Measurements from ENCODE around the gene MTCL1. TPM values are rescaled to one million over a fixed set of nuclear protein-coding genes. Genes with fewer than 3 reads are reported as not detected.

MTCL1 gene
- total RNA-seq, 1 donor from 2014 or later: 59.3 TPM

DNA sequence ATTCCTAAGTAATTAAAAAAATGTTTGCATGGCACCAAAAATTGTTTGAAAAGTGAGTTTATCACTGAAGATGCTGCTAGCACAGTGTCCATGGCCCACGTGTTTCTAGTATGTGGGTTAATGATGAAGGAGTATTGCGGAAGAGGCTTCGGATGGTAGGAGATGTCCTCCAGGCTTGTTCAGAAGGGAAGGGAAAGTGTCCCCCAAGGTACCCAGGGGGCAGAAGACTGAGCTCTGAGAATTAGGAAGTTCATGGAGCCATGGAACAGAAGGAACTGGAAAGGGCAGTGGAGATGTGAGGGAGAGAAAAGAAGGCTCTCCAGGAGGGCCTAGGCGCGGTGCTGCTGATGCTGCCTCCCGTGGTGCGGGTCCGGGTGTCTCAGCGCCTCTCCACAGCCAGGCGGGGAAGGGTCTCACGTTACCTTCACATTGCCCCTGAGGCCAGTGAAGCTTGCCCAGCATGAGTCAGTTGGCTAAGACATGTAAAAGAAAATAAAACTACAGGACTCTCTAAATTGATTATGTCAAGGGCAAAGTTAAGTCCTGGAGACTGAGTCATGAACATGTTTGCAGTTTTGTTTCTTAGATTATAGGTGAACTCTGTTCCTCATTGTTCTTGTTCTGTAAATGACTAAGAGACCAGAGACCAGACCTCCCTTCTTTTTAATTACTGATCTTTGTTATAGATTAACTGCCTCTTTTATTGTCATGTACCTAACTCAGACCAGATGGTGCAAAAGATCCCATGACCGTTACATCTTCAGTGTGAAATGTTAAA lies 89.0 kb downstream of the MTCL1 start:
- H3K27me3 ChIP-seq (ENCODE audit: insufficient read depth, low read length): no peaks in the 10 kb centered on the region
- H3K79me2 ChIP-seq (ENCODE audit: insufficient read depth, low read length): no peaks in the 10 kb centered on the region
- H3K9ac ChIP-seq (ENCODE audit: low read length): peak overlapping the region; percentile 55
- H3K27me3 Mint-ChIP-seq (ENCODE audit: low read depth, unreplicated experiment): no peaks in the 10 kb centered on the region
- peaks cover 15% of the 10 kb centered on the region for H3K36me3 Mint-ChIP-seq (ENCODE audit: low read depth, unreplicated experiment)
- peaks cover 43% of the 10 kb centered on the region for H3K4me1 ChIP-seq (ENCODE audit: insufficient read depth, low read length)
- TF ChIP-seq, protein P1, sequence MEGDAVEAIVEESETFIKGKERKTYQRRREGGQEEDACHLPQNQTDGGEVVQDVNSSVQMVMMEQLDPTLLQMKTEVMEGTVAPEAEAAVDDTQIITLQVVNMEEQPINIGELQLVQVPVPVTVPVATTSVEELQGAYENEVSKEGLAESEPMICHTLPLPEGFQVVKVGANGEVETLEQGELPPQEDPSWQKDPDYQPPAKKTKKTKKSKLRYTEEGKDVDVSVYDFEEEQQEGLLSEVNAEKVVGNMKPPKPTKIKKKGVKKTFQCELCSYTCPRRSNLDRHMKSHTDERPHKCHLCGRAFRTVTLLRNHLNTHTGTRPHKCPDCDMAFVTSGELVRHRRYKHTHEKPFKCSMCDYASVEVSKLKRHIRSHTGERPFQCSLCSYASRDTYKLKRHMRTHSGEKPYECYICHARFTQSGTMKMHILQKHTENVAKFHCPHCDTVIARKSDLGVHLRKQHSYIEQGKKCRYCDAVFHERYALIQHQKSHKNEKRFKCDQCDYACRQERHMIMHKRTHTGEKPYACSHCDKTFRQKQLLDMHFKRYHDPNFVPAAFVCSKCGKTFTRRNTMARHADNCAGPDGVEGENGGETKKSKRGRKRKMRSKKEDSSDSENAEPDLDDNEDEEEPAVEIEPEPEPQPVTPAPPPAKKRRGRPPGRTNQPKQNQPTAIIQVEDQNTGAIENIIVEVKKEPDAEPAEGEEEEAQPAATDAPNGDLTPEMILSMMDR (IDR thresholded peaks at IDR 0.05; ENCODE audit: insufficient read depth, low read depth, low read length): no peak
- TF ChIP-seq EZH2 (IDR thresholded peaks at IDR 0.05; ENCODE audit: insufficient read depth, low read length): no peak
- no peak overlapping the region for H3K4me3 ChIP-seq (ENCODE audit: insufficient read depth, low read depth, low read length)
- H3K27ac ChIP-seq (ENCODE audit: low read depth, low read length): peak overlapping the region; percentile 83
- no peaks in the 10 kb centered on the region for H3K9me3 ChIP-seq (ENCODE audit: insufficient read depth, low read depth, low read length)
- DNase-seq (ENCODE audit: low read depth) (peak; percentile 97), FAIRE-seq (no peak)
- H2AFZ ChIP-seq (ENCODE audit: low read depth, low read length): no peak overlapping the region
- H3K4me1 Mint-ChIP-seq (ENCODE audit: low read depth, unreplicated experiment): peaks cover 53% of the 10 kb centered on the region
- peaks cover 14% of the 10 kb centered on the region for H3K36me3 ChIP-seq (ENCODE audit: insufficient read depth, low read length)
- no peaks in the 10 kb centered on the region for H4K20me1 ChIP-seq (ENCODE audit: insufficient read depth, low read length)
- H3K27ac Mint-ChIP-seq (ENCODE audit: unreplicated experiment): peak overlapping the region; percentile 88
- no peak overlapping the region for H3K4me3 Mint-ChIP-seq (ENCODE audit: unreplicated experiment)
- peak overlapping the region; percentile 48 for H3K4me2 ChIP-seq (ENCODE audit: low read length)
- no peaks in the 10 kb centered on the region for H3K9me3 Mint-ChIP-seq (ENCODE audit: unreplicated experiment)

DNA sequence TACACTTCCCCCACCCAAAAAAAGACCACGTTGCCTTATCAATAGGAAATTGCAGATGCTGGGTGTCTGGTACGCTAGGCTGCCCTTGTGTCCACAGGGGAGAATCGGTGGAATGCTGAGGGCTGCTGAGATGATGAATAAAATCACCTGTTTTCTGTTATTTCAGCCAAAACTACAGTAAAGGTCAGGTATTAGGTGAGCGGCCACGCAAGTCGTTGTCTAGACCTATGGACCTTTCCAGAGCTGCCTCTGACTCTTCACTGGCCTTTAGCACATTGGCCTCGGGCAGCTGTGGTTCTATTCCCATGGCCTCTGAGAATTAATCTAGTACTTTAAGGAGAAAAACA lies 89.6 kb downstream of the MTCL1 start:
- H3K4me1 Mint-ChIP-seq (ENCODE audit: low read depth, unreplicated experiment): peaks cover 58% of the 10 kb centered on the region
- no peaks in the 10 kb centered on the region for H3K27me3 Mint-ChIP-seq (ENCODE audit: low read depth, unreplicated experiment)
- H2AFZ ChIP-seq (ENCODE audit: low read depth, low read length): no peak overlapping the region
- peaks cover 12% of the 10 kb centered on the region for H3K36me3 ChIP-seq (ENCODE audit: insufficient read depth, low read length)
- TF ChIP-seq EZH2 (IDR thresholded peaks at IDR 0.05; ENCODE audit: insufficient read depth, low read length): no peak
- TF ChIP-seq, protein P1 (IDR thresholded peaks at IDR 0.05; ENCODE audit: insufficient read depth, low read depth, low read length): no peak
- DNase-seq (ENCODE audit: low read depth): no peak
- no peak overlapping the region for H3K4me3 ChIP-seq (ENCODE audit: insufficient read depth, low read depth, low read length)
- H3K79me2 ChIP-seq (ENCODE audit: insufficient read depth, low read length): no peaks in the 10 kb centered on the region
- H4K20me1 ChIP-seq (ENCODE audit: insufficient read depth, low read length): no peaks in the 10 kb centered on the region
- H3K9me3 Mint-ChIP-seq (ENCODE audit: unreplicated experiment): no peaks in the 10 kb centered on the region
- H3K4me2 ChIP-seq (ENCODE audit: low read length): peak overlapping the region; percentile 43
- peak overlapping the region; percentile 83 for H3K27ac ChIP-seq (ENCODE audit: low read depth, low read length)
- no peak overlapping the region for H3K4me3 Mint-ChIP-seq (ENCODE audit: unreplicated experiment)
- no peak for FAIRE-seq
- peak overlapping the region; percentile 55 for H3K9ac ChIP-seq (ENCODE audit: low read length)
- no peaks in the 10 kb centered on the region for H3K9me3 ChIP-seq (ENCODE audit: insufficient read depth, low read depth, low read length)
- H3K36me3 Mint-ChIP-seq (ENCODE audit: low read depth, unreplicated experiment): peaks cover 16% of the 10 kb centered on the region
- H3K27ac Mint-ChIP-seq (ENCODE audit: unreplicated experiment): peak overlapping the region; percentile 88
- H3K4me1 ChIP-seq (ENCODE audit: insufficient read depth, low read length): peaks cover 49% of the 10 kb centered on the region
- no peaks in the 10 kb centered on the region for H3K27me3 ChIP-seq (ENCODE audit: insufficient read depth, low read length)
